Caco-2 (cell line): Measurements from ENCODE around the gene FBN3. TPM values are rescaled to one million over a fixed set of nuclear protein-coding genes. Genes with fewer than 3 reads are reported as not detected.

ENCODE experiments used
- BruUV-seq: library from RNA; stranded (reverse); fragments of 400-500 nt; replicated peaks from 2 replicates; lab custom pipeline; 2021; lab: Mats Ljungman, UMichigan
- CTCF ChIA-PET: fragments of 300-600 bp; sonication (Branson Sonifier 250); formaldehyde crosslinking; loops from one replicate; lab custom pipeline; 2022; ENCODE audit warnings: antibody characterized with exemption; lab: Charles Lee
- POLR2A ChIA-PET: fragments of 300-600 bp; sonication (Branson Sonifier 250); formaldehyde crosslinking; loops from one replicate; lab custom pipeline; 2022; ENCODE audit warnings: antibody characterized with exemption; lab: Charles Lee
- DNase-seq, 2 experiments: peaks; one replicate each; pipeline versions ENCODE4 v3.0.0 to v3.0.0-alpha.2; 2020 to 2022
- H3K27me3 ChIP-seq: replicated peaks from 2 replicates; pipeline ENCODE4 v1.6.0; 2011; ENCODE audit warnings: low read length; ENCODE audit not compliant: control insufficient read depth, insufficient read depth
- H3K36me3 ChIP-seq: 2 replicates; pipeline ENCODE4 v1.5.1; 2011; ENCODE audit warnings: low read length; ENCODE audit not compliant: control insufficient read depth, insufficient read depth
- H3K4me1 ChIP-seq: fragments of 250-450 bp; sonication (Bioruptor Pico); 2 replicates; pipeline ENCODE4 v1.5.1; 2020; ENCODE audit warnings: mild to moderate bottlenecking
- H3K4me3 ChIP-seq: 2 replicates; pipeline ENCODE4 v1.5.1; 2011; ENCODE audit warnings: low read depth, mild to moderate bottlenecking, control low read depth, low read length
- H3K9me3 ChIP-seq: fragments of 250-450 bp; sonication (Bioruptor Pico); 2 replicates; pipeline ENCODE4 v1.5.1; 2020; ENCODE audit warnings: mild to moderate bottlenecking, moderate library complexity
- H3K27ac Mint-ChIP-seq: one replicate; pipeline ENCODE4 v1.8.0; 2022; ENCODE audit warnings: mixed read lengths; ENCODE audit not compliant: unreplicated experiment
- H3K27me3 Mint-ChIP-seq: one replicate; pipeline ENCODE4 v1.8.0; 2022; ENCODE audit warnings: mixed read lengths; ENCODE audit not compliant: insufficient read depth, unreplicated experiment
- H3K36me3 Mint-ChIP-seq: one replicate; pipeline ENCODE4 v1.8.0; 2022; ENCODE audit warnings: mild to moderate bottlenecking, mixed read lengths; ENCODE audit not compliant: insufficient read depth, unreplicated experiment
- H3K4me1 Mint-ChIP-seq: one replicate; pipeline ENCODE4 v1.8.0; 2022; ENCODE audit warnings: low read depth, mixed read lengths; ENCODE audit not compliant: unreplicated experiment
- H3K4me3 Mint-ChIP-seq: one replicate; pipeline ENCODE4 v1.8.0; 2022; ENCODE audit warnings: mild to moderate bottlenecking, moderate library complexity, mixed read lengths; ENCODE audit not compliant: unreplicated experiment
- H3K9me3 Mint-ChIP-seq: one replicate; pipeline ENCODE4 v1.8.0; 2022; ENCODE audit warnings: mixed read lengths; ENCODE audit not compliant: unreplicated experiment
- CTCF ChIP-seq, 2 experiments: fragments of 200-600 bp in 1 of 2; IDR thresholded peaks; 1 replicate in 1 of 2; 2 replicates in 1 of 2; pipeline versions ENCODE4 v1.5.1 to v1.8.0; 2011 to 2022; ENCODE audit warnings: antibody characterized with exemption in 1 of 2, control low read depth in 1 of 2, inconsistent platforms in 1 of 2, low read depth in 1 of 2, low read length in 1 of 2, mild to moderate bottlenecking in 1 of 2, moderate library complexity in 1 of 2; ENCODE audit not compliant: insufficient read depth in 1 of 2, severe bottlenecking in 1 of 2, unreplicated experiment in 1 of 2
- intact Hi-C: fragments of 100-400 bp; cut with micrococcal nuclease; formaldehyde crosslinking; loops from one replicate; pipeline ENCODE4 v1.10.0; 2022; ENCODE audit not compliant: unreplicated experiment
- total RNA-seq: library from RNA; stranded (reverse); gene quantifications from 2 replicates; pipeline ENCODE4 v1.2.3, GENCODE V29; 2022

Gene FBN3
- total RNA-seq, 1 experiment from 2014 or later, result 16.4 TPM

GRCh38 chr19:8057545-8058270 lies 91.7 kb downstream of the FBN3 start:
- Histone ChIP-seq H3K4me3 (no peak overlapping the region), H3K36me3 (no peaks in the 10 kb centered on the region), H3K9me3 (no peaks in the 10 kb centered on the region), H3K27me3 (no peaks in the 10 kb centered on the region), H3K4me1 (no peaks in the 10 kb centered on the region)
- Mint-ChIP-seq H3K4me3 (no peak overlapping the region), H3K27me3 (no peaks in the 10 kb centered on the region), H3K36me3 (no peaks in the 10 kb centered on the region), H3K27ac (no peak overlapping the region), H3K9me3 (no peaks in the 10 kb centered on the region), H3K4me1 (no peaks in the 10 kb centered on the region)
- ChIA-PET CTCF (no interaction called here), POLR2A (no interaction called here)
- intact Hi-C loops, result no loop called here
- DNase-seq, result no peak
- no TSS peak for BruUV-seq
- no peak for TF ChIP-seq CTCF (IDR thresholded peaks at IDR 0.05; ENCODE audit: insufficient read depth in 1 of 2, low read depth in 1 of 2, low read length in 1 of 2, severe bottlenecking in 1 of 2, unreplicated experiment in 1 of 2)

- H3K4me3 ChIP-seq, result no peak overlapping the region
- no peak overlapping the region for H3K4me3 Mint-ChIP-seq
- BruUV-seq, result no TSS peak
- no peak for DNase-seq
- peaks cover 7% of the 10 kb centered on the region for H3K4me1 Mint-ChIP-seq
- no peaks in the 10 kb centered on the region for H3K27me3 ChIP-seq
- no peaks in the 10 kb centered on the region for H3K27me3 Mint-ChIP-seq
- no peaks in the 10 kb centered on the region for H3K36me3 ChIP-seq
- TF ChIP-seq CTCF (IDR thresholded peaks at IDR 0.05; ENCODE audit: insufficient read depth in 1 of 2, low read depth in 1 of 2, low read length in 1 of 2, severe bottlenecking in 1 of 2, unreplicated experiment in 1 of 2), result no peak
- H3K9me3 ChIP-seq, result no peaks in the 10 kb centered on the region
- no peaks in the 10 kb centered on the region for H3K9me3 Mint-ChIP-seq
- no peak overlapping the region for H3K27ac Mint-ChIP-seq
- H3K4me1 ChIP-seq, result no peaks in the 10 kb centered on the region
- POLR2A ChIA-PET, result no interaction called here
- intact Hi-C loops, result no loop called here
- CTCF ChIA-PET, result interaction anchor here (0.6 kb wide), 1 partner anchor 11 kb away, joined by 4 read pairs; no protein-coding TSS in a partner anchor
- H3K36me3 Mint-ChIP-seq, result no peaks in the 10 kb centered on the region
These were observed 92.9 kb downstream of the FBN3 start for GRCh38 chr19:8056533-8056932.

- POLR2A ChIA-PET, result no interaction called here
These were observed 95.2 kb downstream of the FBN3 start for GRCh38 chr19:8054169-8054568.

More at GRCh38 chr19:8054169-8054568, 95.2 kb downstream of the FBN3 start:
- Histone ChIP-seq H3K4me1 (peaks cover 4% of the 10 kb centered on the region; the same call in 1 of the 2 replicates), H3K36me3 (no peaks in the 10 kb centered on the region), H3K4me3 (no peak overlapping the region), H3K9me3 (no peaks in the 10 kb centered on the region), H3K27me3 (no peaks in the 10 kb centered on the region)
- no peak for DNase-seq
- CTCF ChIA-PET, result no interaction called here
- no peaks in the 10 kb centered on the region for H3K9me3 Mint-ChIP-seq
- H3K36me3 Mint-ChIP-seq, result no peaks in the 10 kb centered on the region
- peaks cover 7% of the 10 kb centered on the region for H3K4me1 Mint-ChIP-seq
- intact Hi-C loops, result no loop called here
- no peak for TF ChIP-seq CTCF (IDR thresholded peaks at IDR 0.05; ENCODE audit: insufficient read depth in 1 of 2, low read depth in 1 of 2, low read length in 1 of 2, severe bottlenecking in 1 of 2, unreplicated experiment in 1 of 2)
- no peak overlapping the region for H3K4me3 Mint-ChIP-seq
- BruUV-seq, result no TSS peak
- H3K27me3 Mint-ChIP-seq, result no peaks in the 10 kb centered on the region
- H3K27ac Mint-ChIP-seq, result no peak overlapping the region
